Liver (tissue), 3 donors: Measurements from ENCODE around the gene ZNF653.

Experiments used
- TAF1 ChIP-seq: conservative IDR thresholded peaks from 2 replicates; pipeline ENCODE4 v1.6.1; 2016; ENCODE audit warnings: antibody characterized with exemption, mild to moderate bottlenecking
- TF ChIP-seq, protein P1 (sequence below): fragments of 150-350 bp; IDR thresholded peaks from 2 replicates; pipeline ENCODE4 v1.5.1; 2017; ENCODE audit warnings: improper control_type of control experiment, low read depth, low read length; ENCODE audit not compliant: missing input control
- donor health status: healthy.
- donor health status: healthy.

DNA sequence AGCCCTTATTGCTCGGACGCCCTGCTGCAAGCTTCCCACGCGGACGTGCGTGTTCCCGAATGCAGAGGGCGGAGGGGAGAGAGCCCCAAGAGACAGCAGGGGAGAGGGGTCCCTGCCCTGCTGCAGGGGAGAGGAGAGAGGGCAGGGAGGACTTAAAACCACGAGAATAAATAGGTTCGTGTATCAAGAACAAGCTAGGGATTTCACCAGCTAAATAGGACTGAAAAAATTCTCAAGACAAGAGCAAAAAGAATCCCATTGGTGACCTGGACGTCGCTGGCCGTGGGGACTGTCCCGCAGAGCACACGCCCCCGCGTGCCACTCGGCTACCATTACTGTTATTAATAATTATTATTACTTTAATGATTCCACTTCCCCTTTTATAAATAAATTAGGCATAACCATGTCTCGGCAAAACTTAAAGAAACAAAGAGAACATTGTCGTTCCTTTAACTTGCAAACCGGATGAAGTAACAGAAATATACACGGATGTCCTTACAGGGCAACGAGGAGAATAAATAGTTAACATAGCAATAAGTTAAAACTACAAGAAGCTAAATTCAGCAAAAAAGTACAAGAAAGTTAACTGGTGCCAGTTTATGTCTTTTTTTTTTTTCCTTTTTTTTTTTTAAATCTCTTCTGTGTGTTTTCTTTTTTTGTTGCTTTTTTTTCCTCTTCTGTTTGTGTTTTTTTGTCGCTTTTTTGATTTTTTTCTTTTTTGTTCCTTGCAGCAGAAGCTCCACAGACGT lies 53.6 kb downstream of the ZNF653 start:
- TF ChIP-seq, protein P1, sequence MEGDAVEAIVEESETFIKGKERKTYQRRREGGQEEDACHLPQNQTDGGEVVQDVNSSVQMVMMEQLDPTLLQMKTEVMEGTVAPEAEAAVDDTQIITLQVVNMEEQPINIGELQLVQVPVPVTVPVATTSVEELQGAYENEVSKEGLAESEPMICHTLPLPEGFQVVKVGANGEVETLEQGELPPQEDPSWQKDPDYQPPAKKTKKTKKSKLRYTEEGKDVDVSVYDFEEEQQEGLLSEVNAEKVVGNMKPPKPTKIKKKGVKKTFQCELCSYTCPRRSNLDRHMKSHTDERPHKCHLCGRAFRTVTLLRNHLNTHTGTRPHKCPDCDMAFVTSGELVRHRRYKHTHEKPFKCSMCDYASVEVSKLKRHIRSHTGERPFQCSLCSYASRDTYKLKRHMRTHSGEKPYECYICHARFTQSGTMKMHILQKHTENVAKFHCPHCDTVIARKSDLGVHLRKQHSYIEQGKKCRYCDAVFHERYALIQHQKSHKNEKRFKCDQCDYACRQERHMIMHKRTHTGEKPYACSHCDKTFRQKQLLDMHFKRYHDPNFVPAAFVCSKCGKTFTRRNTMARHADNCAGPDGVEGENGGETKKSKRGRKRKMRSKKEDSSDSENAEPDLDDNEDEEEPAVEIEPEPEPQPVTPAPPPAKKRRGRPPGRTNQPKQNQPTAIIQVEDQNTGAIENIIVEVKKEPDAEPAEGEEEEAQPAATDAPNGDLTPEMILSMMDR = no peak
- no peak for TF ChIP-seq TAF1
